H1 (cell line): ENCODE results near the gene CAMK2G. TPM values are rescaled to one million over a fixed set of nuclear protein-coding genes. Genes with fewer than 3 reads are reported as not detected.

Experiments
- CTCF ChIA-PET: fragments of 300-600 bp; sonication (Branson Sonifier 250); formaldehyde crosslinking; loops from one replicate; lab custom pipeline; 2021; ENCODE audit not compliant: partially characterized antibody; lab: Charles Lee
- POLR2A ChIA-PET: fragments of 300-600 bp; sonication (Branson Sonifier 250); formaldehyde crosslinking; loops from one replicate; lab custom pipeline; 2021; ENCODE audit warnings: inconsistent platforms; ENCODE audit not compliant: partially characterized antibody; lab: Charles Lee
- DNase-seq, 2 experiments: peaks; one replicate each; pipeline versions ENCODE4 v3.0.0 to v3.0.0-alpha.2; 2010 to 2022; ENCODE audit warnings: low spot score in 2 of 2, low read depth in 1 of 2, mixed read lengths in 1 of 2
- FAIRE-seq: peaks from 2 replicates; lab custom pipeline; 2011; peaks lifted over from hg19 to GRCh38; lab: Jason Lieb, UNC
- H2AFZ ChIP-seq: 2 replicates; pipeline ENCODE4 v1.8.1; 2012; ENCODE audit warnings: low read length, inconsistent platforms
- H2AK5ac ChIP-seq: 2 replicates; pipeline ENCODE4 v1.6.1; 2013; ENCODE audit warnings: low read depth, low read length
- H2BK120ac ChIP-seq: replicated peaks from 2 replicates; pipeline ENCODE3; 2013; ENCODE audit warnings: low read depth, low read length, inconsistent platforms
- H2BK12ac ChIP-seq: 2 replicates; pipeline ENCODE4 v1.6.1; 2013; ENCODE audit warnings: low read depth, low read length
- H2BK15ac ChIP-seq: 2 replicates; pipeline ENCODE4 v1.6.1; 2013; ENCODE audit warnings: low read length
- H2BK20ac ChIP-seq: 2 replicates; pipeline ENCODE4 v1.6.1; 2013; ENCODE audit warnings: low read length
- H2BK5ac ChIP-seq: 2 replicates; pipeline ENCODE4 v1.6.1; 2013; ENCODE audit warnings: low read depth, low read length
- H3K14ac ChIP-seq: 2 replicates; pipeline ENCODE4 v1.6.1; 2013; ENCODE audit warnings: inconsistent platforms; ENCODE audit not compliant: insufficient read length
- H3K18ac ChIP-seq: 2 replicates; pipeline ENCODE4 v1.6.1; 2013; ENCODE audit warnings: low read length; ENCODE audit errors: extremely low read depth
- H3K23ac ChIP-seq: 2 replicates; pipeline ENCODE4 v1.6.1; 2013; ENCODE audit warnings: inconsistent platforms; ENCODE audit not compliant: insufficient read length
- H3K23me2 ChIP-seq: 2 replicates; pipeline ENCODE4 v1.6.1; 2013; ENCODE audit warnings: low read depth, low read length
- H3K27ac ChIP-seq: 2 replicates; pipeline ENCODE4 v1.6.1; 2011; ENCODE audit warnings: low read depth, low read length, inconsistent platforms
- H3K27me3 ChIP-seq, 4 experiments: replicated peaks in 1 of 4; 1 replicate in 1 of 4; 2 replicates in 3 of 4; pipeline versions ENCODE4 v1.6.1 to v1.8.1; 2011 to 2013; ENCODE audit warnings: low read length in 3 of 4, mild to moderate bottlenecking in 3 of 4, inconsistent platforms in 2 of 4, mixed read lengths in 2 of 4, moderate library complexity in 1 of 4; ENCODE audit not compliant: control insufficient read depth in 3 of 4, insufficient read depth in 3 of 4; ENCODE audit errors: extremely low read depth in 1 of 4
- H3K36me3 ChIP-seq, 4 experiments: 2 replicates each; pipeline versions ENCODE4 v1.6.1 to v1.8.1; 2011 to 2013; ENCODE audit warnings: mild to moderate bottlenecking in 4 of 4, low read length in 3 of 4, moderate library complexity in 2 of 4, control low read depth in 1 of 4, inconsistent platforms in 1 of 4; ENCODE audit not compliant: insufficient read depth in 4 of 4, control insufficient read depth in 2 of 4
- H3K4ac ChIP-seq: replicated peaks from 2 replicates; pipeline ENCODE3; 2013; ENCODE audit warnings: low read length, low read depth, mixed read lengths, inconsistent platforms; ENCODE audit not compliant: insufficient read length
- H3K4me1 ChIP-seq, 4 experiments: replicated peaks in 1 of 4; 1 replicate in 1 of 4; 2 replicates in 3 of 4; pipeline versions ENCODE4 v1.6.1 to v1.8.1; 2011 to 2013; ENCODE audit warnings: low read length in 3 of 4, inconsistent platforms in 2 of 4, mixed read lengths in 1 of 4; ENCODE audit not compliant: insufficient read depth in 4 of 4, control insufficient read depth in 3 of 4
- H3K4me2 ChIP-seq, 2 experiments: 2 replicates each; pipeline versions ENCODE4 v1.6.1 to v1.8.1; 2011 to 2013; ENCODE audit warnings: low read depth in 2 of 2, low read length in 2 of 2, control low read depth in 1 of 2, inconsistent platforms in 1 of 2, mild to moderate bottlenecking in 1 of 2; ENCODE audit not compliant: insufficient read depth in 1 of 2
- H3K4me3 ChIP-seq, 4 experiments: fragments of 200-600, 300-600 bp in 1 of 4; sonication (generic), shearing (Covaris generic), sonication (Bioruptor Twin) in 1 of 4; 2 replicates each; pipeline versions ENCODE4 v1.5.1 to v1.8.1; 2011 to 2016; ENCODE audit warnings: low read length in 4 of 4, low read depth in 3 of 4, control low read depth in 2 of 4, inconsistent platforms in 2 of 4, mild to moderate bottlenecking in 2 of 4, mixed read lengths in 1 of 4, moderate library complexity in 1 of 4; ENCODE audit not compliant: insufficient read depth in 2 of 4; ENCODE audit errors: extremely low read depth in 1 of 4
- H3K56ac ChIP-seq: replicated peaks from 2 replicates; pipeline ENCODE3; 2013; ENCODE audit warnings: low read depth, mild to moderate bottlenecking, mixed read lengths, low read length, inconsistent platforms; ENCODE audit not compliant: insufficient read length
- H3K79me1 ChIP-seq: 2 replicates; pipeline ENCODE4 v1.6.1; 2013; ENCODE audit warnings: low read depth, low read length, control low read depth
- H3K79me2 ChIP-seq, 2 experiments: 2 replicates each; pipeline versions ENCODE4 v1.6.1 to v1.8.1; 2012 to 2013; ENCODE audit warnings: low read length in 2 of 2, mild to moderate bottlenecking in 2 of 2, inconsistent platforms in 1 of 2; ENCODE audit not compliant: insufficient read depth in 2 of 2, control insufficient read depth in 1 of 2
- H3K9ac ChIP-seq, 4 experiments: replicated peaks in 1 of 4; 1 replicate in 1 of 4; 2 replicates in 3 of 4; pipeline versions ENCODE4 v1.6.1 to v1.8.1; 2011 to 2013; ENCODE audit warnings: low read depth in 3 of 4, low read length in 3 of 4, control low read depth in 2 of 4, mild to moderate bottlenecking in 2 of 4, moderate library complexity in 2 of 4, inconsistent platforms in 1 of 4; ENCODE audit errors: extremely low read depth in 1 of 4
- H3K9me3 ChIP-seq, 2 experiments: 2 replicates each; pipeline versions ENCODE4 v1.6.1 to v1.8.1; 2012 to 2013; ENCODE audit warnings: mild to moderate bottlenecking in 2 of 2, moderate library complexity in 2 of 2, control low read depth in 1 of 2, inconsistent platforms in 1 of 2, low read depth in 1 of 2, low read length in 1 of 2, mixed read lengths in 1 of 2; ENCODE audit not compliant: insufficient read depth in 2 of 2
- H4K20me1 ChIP-seq, 2 experiments: replicated peaks in 1 of 2; 2 replicates each; pipeline versions ENCODE3 to v1.8.1; 2011 to 2013; ENCODE audit warnings: inconsistent platforms in 2 of 2, low read length in 2 of 2, mild to moderate bottlenecking in 1 of 2; ENCODE audit not compliant: insufficient read depth in 2 of 2, control insufficient read depth in 1 of 2
- H4K5ac ChIP-seq: 2 replicates; pipeline ENCODE4 v1.6.1; 2013; ENCODE audit warnings: low read length, low read depth, mixed read lengths, inconsistent platforms; ENCODE audit not compliant: insufficient read length
- H4K8ac ChIP-seq: 2 replicates; pipeline ENCODE4 v1.8.0; 2013; ENCODE audit warnings: mild to moderate bottlenecking, moderate library complexity, low read length, inconsistent platforms; ENCODE audit not compliant: insufficient read depth; ENCODE audit errors: extremely low read depth
- H4K91ac ChIP-seq: replicated peaks from 2 replicates; pipeline ENCODE3; 2013; ENCODE audit warnings: low read length, mixed read lengths, inconsistent platforms; ENCODE audit not compliant: insufficient read length
- BACH1 ChIP-seq: IDR thresholded peaks from 2 replicates; pipeline ENCODE4 v1.6.1; 2012; ENCODE audit warnings: low read length, improper control_type of control experiment
- CTBP2 ChIP-seq: IDR thresholded peaks from 2 replicates; pipeline ENCODE4 v1.7.0; 2011; ENCODE audit warnings: borderline replicate concordance, mild to moderate bottlenecking, moderate library complexity, mixed read lengths, low read length; ENCODE audit not compliant: insufficient read depth, insufficient read length
- CTCF ChIP-seq, 3 experiments: IDR thresholded peaks; 1 replicate in 2 of 3; 2 replicates in 1 of 3; pipeline versions ENCODE4 v1.5.1 to v1.6.1; 2011; ENCODE audit warnings: low read length in 3 of 3, mild to moderate bottlenecking in 3 of 3, inconsistent platforms in 2 of 3, low read depth in 1 of 3, moderate library complexity in 1 of 3; ENCODE audit not compliant: insufficient read depth in 1 of 3; ENCODE audit errors: control extremely low read depth in 1 of 3
- HDAC2 ChIP-seq, 2 experiments: fragments of 300-600 bp in 1 of 2; sonication (generic) in 1 of 2; IDR thresholded peaks; 2 replicates each; pipeline ENCODE4 v1.6.1; 2011 to 2012; ENCODE audit warnings: low read depth in 2 of 2, low read length in 2 of 2, mild to moderate bottlenecking in 2 of 2, moderate library complexity in 2 of 2, borderline replicate concordance in 1 of 2, inconsistent platforms in 1 of 2
- KDM5A ChIP-seq: fragments of 200-600 bp; IDR thresholded peaks from 2 replicates; pipeline ENCODE4 v1.7.1; 2012; ENCODE audit warnings: mild to moderate bottlenecking, low read length, inconsistent platforms, mixed read lengths
- POLR2A ChIP-seq, 2 experiments: IDR thresholded peaks; 1 replicate in 1 of 2; 2 replicates in 1 of 2; pipeline ENCODE4 v1.6.1; 2011; ENCODE audit warnings: low read depth in 2 of 2, low read length in 2 of 2, mild to moderate bottlenecking in 2 of 2; ENCODE audit errors: control extremely low read depth in 1 of 2
- RBBP5 ChIP-seq: IDR thresholded peaks from 2 replicates; pipeline ENCODE4 v1.7.1; 2012; ENCODE audit warnings: low read depth, mild to moderate bottlenecking, inconsistent platforms, low read length, moderate library complexity, borderline replicate concordance
- SP2 ChIP-seq: IDR thresholded peaks from 2 replicates; pipeline ENCODE4 v1.6.1; 2012; ENCODE audit warnings: mild to moderate bottlenecking, low read length, inconsistent platforms
- SUZ12 ChIP-seq: fragments of 200-600 bp; sonication (generic); IDR thresholded peaks from 2 replicates; pipeline ENCODE4 v1.6.1; 2012; ENCODE audit warnings: mild to moderate bottlenecking, inconsistent platforms, low read length, moderate library complexity, mixed read lengths
- WGBS, 2 experiments: shearing (Covaris generic) in 1 of 2; methylation state at CpG; one replicate each; pipeline versions ENCODE4 v1.1.6 to v1.1.7; 2013 to 2015; ENCODE audit warnings: low lambda C conversion rate in 2 of 2, mixed read lengths in 2 of 2, inconsistent platforms in 1 of 2, low coverage in 1 of 2, missing lambda C conversion rate in 1 of 2; ENCODE audit not compliant: insufficient replicate concordance in 2 of 2, insufficient coverage in 1 of 2, insufficient read length in 1 of 2; ENCODE audit errors: extremely low coverage in 1 of 2, missing lambda C conversion rate in 1 of 2; 5-methylcytosine and 5-hydroxymethylcytosine counted together
- polyA plus RNA-seq, 7 experiments: library from polyadenylated mRNA; depleted of rRNA in 3 of 7; stranded (reverse) in 5 of 7; unstranded in 2 of 7; fragments of >200 nt in 5 of 7; fragments of 200-250 nt in 2 of 7; gene quantifications; 1 replicate in 5 of 7; 2 replicates in 1 of 7; 4 replicates in 1 of 7; pipeline versions ENCODE4 v1.2.1 to v1.2.3, GENCODE V29; 2011 to 2013; ENCODE audit warnings: missing spikeins in 2 of 7, mixed read lengths in 2 of 7
- total RNA-seq: library from RNA; stranded (reverse); fragmentation: NEBNext Ultra II Directional; extraction: Animal tissue kit (Norgen Biotek cat#: 25700); gene quantifications from 2 replicates; pipeline ENCODE4 v1.2.1, GENCODE V29; 2021

Gene CAMK2G
- total and polyA plus RNA-seq, 2 of the 8 experiments (the other 6 are each of a cell fraction or from before 2014, with no cell fraction given) = 28.9 to 31.7 TPM

DNA sequence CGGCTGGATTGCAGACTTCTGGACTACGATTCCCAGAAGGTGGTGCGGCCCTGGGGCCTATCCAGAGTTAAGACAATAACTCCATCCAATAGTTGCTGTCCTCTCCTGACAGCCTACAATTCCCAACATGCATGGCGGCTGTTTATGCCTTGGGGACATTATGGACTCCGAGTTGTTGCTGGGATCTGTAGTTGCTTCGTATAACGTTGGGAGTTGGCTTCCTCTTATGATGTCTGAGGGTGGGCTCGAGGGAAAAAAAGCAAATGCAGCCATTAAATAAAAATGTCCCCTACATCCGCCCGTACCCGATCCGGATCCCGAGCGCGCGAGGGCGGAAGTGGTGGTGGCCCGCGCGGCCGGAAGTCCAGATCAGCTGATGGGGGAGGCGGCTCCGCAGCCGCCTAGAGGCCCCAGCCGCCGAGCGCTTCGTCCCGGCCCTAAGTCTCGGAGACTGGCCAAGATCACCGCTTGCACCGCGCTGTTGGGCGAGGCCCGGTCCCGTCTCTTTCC, 89.1 kb downstream of the CAMK2G start, which contains the start of gene ZSWIM8:
ZSWIM8 (plus strand) TSS at position 396 of the 510 bp plus-strand sequence. CDS start 273 bp downstream, outside the sequence.
- Histone ChIP-seq H2BK20ac (no peak within 1 kb of the TSS), H4K8ac (peak within 1 kb of the TSS; percentile 31; the same call in 1 of the 2 replicates), H3K56ac (no peak within 1 kb of the TSS), H3K27me3 (no peaks in the 10 kb centered on the region), H2BK120ac (no peak within 1 kb of the TSS), H3K14ac (no peak within 1 kb of the TSS), H2AK5ac (no peak within 1 kb of the TSS), H3K9ac (peak within 1 kb of the TSS in 3 of 4 experiments; percentile 22 to 77 (median 29); a peak in 5 of 7 replicates), H4K20me1 (peaks cover 3 to 14% of the 10 kb centered on the region in 2 experiments), H3K4me3 (peak within 1 kb of the TSS; percentile 71 to 96 (median 90)), H3K23me2 (peaks cover 9% of the 10 kb centered on the region), H3K79me1 (peaks cover 2% of the 10 kb centered on the region; the same call in 1 of the 2 replicates), H2BK15ac (no peak within 1 kb of the TSS), H4K91ac (no peak within 1 kb of the TSS), H3K27ac (no peak within 1 kb of the TSS), H4K5ac (peak within 1 kb of the TSS; percentile 41), H3K18ac (0 out of 2 replicates have a peak within 1 kb of the TSS, but pooled peaks have one; percentile 26), H3K4me1 (peaks cover 2 to 4% (median 3%) of the 10 kb centered on the region in 4 experiments; a peak in 5 of 7 replicates), H2BK5ac (no peak within 1 kb of the TSS), H3K79me2 (peaks cover 6 to 40% of the 10 kb centered on the region in 2 experiments; a peak in 3 of 4 replicates), H3K23ac (no peak within 1 kb of the TSS), H2AFZ (peak within 1 kb of the TSS; percentile 85; the same call in 1 of the 2 replicates), H3K4ac (no peak within 1 kb of the TSS), H3K9me3 (no peaks in the 10 kb centered on the region), H2BK12ac (no peak within 1 kb of the TSS), H3K4me2 (peak within 1 kb of the TSS; percentile 84 to 91), H3K36me3 (peaks cover 0 to 6% (median 4%) of the 10 kb centered on the region in 4 experiments; a peak in 5 of 8 replicates)
- DNase-seq = peak; percentile 51 to 82
- POLR2A ChIA-PET = interaction anchor here (0.9 to 6.3 kb wide), 6 partner anchors 8 to 42 kb away, joined by 3 to 79 read pairs (median 7); partner anchors contain the start of gene SEC24C
- CTCF ChIA-PET = interaction anchor here (1.6 to 2.2 kb wide), 4 partner anchors 13 to 24 kb away, joined by 4 to 13 read pairs (median 6); a partner anchor contains a TSS
- 1% methylated on average over 24 of the region's 36 CpGs; no CpG with 5 or more reads in 1 of the 2 experiments for WGBS, 2 experiments
- FAIRE-seq = peak; percentile 100
- TF ChIP-seq HDAC2 (IDR thresholded peaks at IDR 0.05; ENCODE audit: borderline replicate concordance in 1 of 2, low read depth in 2 of 2, low read length in 2 of 2) = peak; percentile 85 to 93
- TF ChIP-seq POLR2A (IDR thresholded peaks at IDR 0.05; ENCODE audit: control extremely low read depth in 1 of 2, low read depth in 2 of 2, low read length in 2 of 2) = no peak
- TF ChIP-seq SP2 = no peak
- peak; percentile 93 for TF ChIP-seq BACH1
- TF ChIP-seq SUZ12 = no peak
- TF ChIP-seq KDM5A = peak; percentile 86
- TF ChIP-seq CTCF (IDR thresholded peaks at IDR 0.05; ENCODE audit: control extremely low read depth in 1 of 3, insufficient read depth in 1 of 3, low read depth in 1 of 3, low read length in 3 of 3) = peak in 1 of 3 experiments; percentile 2; a peak in 1 of 4 replicates
- TF ChIP-seq RBBP5 = peak; percentile 90
- no peak for TF ChIP-seq CTBP2
